HG03520 (cell line): ENCODE results near the gene ADM5.

Source experiments
- ATAC-seq: cut with Tn5 transposase; IDR thresholded peaks from one replicate; pipeline ENCODE4 v1.9.1; 2021; ENCODE audit warnings: mild to moderate bottlenecking, moderate library complexity; ENCODE audit not compliant: unreplicated experiment

The ADM5 gene

DNA sequence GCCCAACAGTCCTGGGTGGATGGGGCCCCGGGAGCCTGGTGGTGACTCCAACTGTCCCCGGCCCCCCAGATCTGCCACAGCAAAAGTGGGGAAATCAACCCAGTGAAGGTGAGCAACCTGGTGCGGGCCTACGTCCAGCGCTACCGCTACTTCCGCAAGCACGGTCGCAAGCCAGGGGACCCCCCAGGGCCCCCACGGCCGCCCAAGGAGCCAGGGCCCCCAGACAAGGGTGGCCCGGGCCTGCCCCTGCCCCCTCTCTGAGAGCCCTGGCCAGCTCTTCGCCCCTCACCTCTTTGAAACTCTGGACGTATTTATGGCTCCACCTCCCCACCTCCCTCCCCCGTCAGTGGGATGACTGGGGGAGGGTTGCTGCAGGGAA, 31.3 kb upstream of the ADM5 start:
- ATAC-seq: no peak

DNA sequence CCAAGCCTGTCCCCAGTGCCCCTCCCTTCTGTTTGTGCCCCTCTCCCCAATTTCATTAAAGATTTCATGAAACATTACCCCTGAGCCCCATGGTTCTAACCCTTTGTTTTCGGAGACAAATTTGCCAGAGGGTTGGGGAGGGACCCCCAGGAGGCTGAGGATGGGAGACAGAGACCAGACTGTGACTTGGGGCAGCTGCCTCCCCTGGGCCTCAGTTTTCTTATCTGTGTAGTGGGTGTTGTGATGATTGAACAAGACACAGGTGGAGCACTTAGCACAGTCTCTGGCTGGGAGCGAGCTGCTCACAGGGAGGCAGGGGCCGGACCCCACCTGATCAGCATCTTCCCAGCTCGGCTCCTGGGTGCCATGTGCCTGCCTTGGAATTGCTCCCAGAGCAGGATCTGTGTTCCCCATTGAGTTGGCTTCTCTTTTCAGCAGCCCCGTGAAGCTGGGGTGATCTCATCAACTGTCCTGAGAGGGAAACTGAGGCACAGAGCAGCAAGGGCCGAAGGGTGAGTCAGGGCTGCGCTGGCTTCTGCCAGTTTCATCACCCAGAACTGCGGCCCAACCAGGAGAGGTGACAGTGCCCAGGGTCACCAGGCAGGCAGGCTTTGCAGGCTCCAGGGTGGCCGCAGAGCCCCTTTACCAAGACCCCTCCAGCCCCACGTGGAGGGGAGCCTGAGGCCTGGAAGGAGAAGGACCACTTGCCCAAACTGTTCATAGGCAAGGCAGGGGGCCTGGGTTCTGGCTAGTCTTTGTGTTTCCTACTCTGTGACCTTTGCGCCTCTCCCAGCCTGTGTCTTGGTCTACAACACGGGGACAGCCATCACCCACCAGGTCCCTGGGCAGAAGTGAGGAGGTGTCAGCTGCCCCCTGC, 30.6 kb upstream of the ADM5 start:
- no peak for ATAC-seq

DNA sequence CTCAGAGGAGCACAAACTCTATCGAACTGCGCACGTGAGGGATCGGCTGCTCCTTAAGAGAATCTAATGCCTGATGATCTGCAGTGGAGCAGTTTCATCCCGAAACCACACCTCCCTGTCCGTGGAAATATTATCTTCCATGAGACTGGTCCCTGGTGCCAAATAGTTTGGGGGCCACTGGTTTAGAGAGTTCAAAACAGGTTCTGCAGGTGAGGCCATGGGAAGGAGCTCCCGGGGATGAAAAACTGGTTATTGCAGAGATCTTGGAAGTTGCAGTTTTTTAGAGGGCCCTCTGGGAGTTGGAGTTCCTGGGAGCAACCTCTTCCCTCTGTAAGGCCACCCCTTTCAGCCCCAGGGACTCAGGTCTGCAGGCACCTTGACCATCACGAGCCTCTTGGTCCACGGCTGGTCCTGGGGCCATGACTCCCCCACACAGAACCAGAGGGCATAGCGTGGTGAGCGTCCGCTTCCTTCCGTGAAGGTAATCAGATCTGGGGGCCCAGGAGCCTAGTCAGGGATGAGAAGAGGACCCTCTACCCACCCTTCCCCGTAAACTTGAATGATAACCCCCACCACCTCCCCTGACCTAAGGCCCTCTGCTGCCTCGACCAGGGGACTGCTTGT, 28.9 kb upstream of the ADM5 start:
- no peak for ATAC-seq

DNA sequence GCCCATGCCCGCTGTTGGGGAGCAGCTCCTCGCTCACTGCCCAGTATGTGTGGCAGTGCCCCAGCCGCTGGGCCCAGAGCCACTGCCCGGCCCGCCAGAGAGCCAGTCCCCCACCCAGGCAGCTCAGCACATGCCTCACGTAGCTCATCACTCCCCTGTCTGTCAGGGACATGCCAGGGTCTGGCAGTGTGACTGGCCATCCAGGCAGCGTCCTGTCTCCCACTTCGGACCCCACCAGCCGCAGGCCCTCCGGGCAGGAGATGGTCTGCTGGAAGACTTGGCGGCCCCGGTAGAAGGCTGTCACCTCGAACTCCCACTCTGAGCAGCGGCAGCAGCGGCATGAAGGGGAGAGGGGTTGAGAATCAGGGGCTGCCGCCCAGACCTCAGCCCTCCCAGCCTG, 27.4 kb upstream of the ADM5 start:
- no peak for ATAC-seq

DNA sequence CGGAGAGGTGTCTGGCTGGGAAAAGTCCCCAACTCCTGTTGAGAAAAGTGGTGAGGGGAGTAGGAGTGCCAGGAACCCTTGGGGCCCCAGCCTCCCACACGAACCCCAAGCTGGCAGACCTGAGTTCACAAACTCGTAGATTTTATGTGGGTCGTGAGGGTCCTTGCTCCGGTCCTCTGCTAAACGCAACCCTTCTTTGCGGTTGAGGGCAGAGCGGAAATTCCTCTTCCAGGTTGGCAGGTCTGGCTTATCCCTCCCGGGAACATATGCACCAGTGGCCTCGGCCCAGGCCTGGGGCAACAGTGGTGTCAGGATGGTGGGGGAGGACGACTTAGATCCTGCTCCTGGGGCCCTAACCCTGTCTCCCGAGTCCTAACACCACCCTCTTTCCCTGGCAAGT, 26.2 kb upstream of the ADM5 start:
- ATAC-seq: no peak

DNA sequence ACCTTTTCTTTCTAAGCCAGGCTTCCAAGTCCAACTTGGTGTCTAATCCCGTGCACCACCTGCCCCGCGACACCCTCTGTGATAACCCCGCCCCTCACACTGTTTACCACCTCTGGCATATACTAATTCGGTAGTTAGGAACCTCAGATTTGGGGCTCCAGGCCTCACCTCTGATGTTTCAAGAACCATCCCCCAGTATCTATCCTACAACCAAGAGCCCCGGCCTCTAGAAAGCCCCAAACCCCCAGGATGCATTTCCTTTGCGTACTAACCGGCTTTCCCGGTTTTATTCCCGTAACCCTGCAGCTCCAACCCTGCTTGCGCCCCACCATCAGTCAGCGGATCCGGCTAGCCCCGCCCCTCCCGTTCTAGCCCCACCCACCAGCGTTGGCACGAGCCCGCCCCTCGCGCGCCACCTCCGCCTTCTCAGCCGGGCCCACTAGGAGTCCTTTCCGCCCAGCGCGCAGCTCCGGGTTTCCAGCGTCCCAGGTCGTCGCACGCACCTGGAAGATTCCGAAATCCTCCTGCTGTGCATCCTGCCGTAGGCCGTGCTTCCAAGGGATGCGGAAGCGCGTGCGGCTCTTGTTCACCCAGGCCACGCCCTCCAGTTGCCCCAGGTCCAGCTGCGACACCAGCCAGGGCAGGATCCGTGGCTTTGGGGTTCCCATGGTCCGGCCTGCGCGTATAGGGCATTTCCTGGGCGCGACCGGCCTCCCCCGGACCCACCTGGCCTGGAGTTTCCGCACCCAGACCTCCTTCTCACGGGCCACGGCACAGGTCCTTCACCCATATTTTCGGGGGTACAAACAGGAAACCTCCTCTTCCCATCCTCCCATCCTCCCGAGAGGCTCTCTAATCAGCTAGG, 25.0 kb upstream of the ADM5 start:
- ATAC-seq: no peak

DNA sequence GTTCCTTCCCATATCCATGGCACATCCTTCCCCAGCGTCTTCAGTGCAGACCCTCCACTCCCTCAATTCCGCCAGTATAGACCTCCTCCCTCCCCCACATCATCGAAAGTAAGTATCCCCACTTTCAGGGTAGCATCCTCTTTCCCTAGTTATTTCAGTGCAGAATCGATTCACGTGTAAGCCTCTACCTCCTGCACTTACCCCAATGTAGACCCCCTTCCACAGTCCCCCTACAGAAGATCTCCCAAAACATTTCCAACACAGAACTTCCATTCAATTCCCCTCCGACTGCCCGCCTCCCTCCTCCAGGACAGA, 24.4 kb upstream of the ADM5 start:
- ATAC-seq: no peak

DNA sequence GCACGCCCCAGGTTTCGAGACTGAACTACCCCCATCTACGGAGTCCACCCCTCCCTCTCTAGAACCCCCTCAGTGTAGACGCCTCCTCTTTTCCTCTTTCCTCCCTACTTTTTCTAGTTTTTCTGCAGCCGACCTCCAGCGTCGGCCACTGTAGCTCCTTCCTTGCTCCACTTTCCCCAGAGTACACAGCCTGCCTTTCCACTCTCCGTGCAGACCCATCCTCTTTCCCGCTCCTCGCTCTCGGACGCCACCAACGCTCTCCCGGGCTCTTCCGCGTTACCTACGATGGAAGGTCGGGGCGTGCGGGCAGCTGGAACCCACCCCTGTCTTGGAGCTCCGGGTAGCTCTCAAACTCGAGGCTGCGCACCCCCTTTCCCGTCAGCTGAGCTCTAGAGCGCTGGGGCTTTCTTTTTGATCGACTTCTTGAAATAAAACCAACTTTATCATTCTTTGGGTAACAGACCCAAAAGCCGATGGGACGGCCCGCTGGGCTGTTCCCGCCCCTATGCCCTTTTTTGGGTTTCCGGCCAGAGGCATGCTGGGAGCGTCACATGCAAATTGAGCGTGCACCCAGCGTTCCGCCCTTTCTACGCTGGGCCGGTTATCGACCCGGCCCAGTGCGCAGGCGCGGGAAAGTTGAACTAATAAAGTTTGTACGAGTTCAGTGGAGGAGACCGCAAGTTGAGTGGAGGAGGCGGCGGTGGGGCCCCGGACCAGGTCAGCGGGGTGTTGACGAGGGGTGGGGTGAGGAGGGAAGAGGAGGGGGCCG, 23.9 kb upstream of the ADM5 start, which contains the start of the genes BCL2L12 and IRF3:
Gene BCL2L12, plus strand, starts transcription at position 583 of the 769 bp plus-strand sequence. CDS start 760 bp downstream, outside the sequence.
Gene IRF3, minus strand, starts transcription at position 507 of the 769 bp plus-strand sequence. CDS start 1,019 bp downstream, outside the sequence.
- ATAC-seq: peak; percentile 87

DNA sequence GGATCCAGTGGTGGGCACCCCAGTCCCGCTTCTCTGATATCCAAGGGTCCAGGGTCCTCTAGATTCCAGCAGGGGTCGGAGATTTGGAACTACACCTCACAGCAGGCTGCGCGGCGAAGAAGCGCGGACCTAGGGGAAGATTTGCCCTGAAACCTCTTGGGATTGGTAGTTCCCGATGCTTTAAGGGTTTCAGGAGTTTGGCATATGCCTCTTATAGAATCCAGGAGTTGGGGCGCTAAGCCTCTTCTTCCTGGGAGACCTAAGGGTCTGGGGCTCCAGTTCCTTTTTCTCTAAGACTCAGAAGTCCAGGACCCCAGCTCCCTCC, 23.3 kb upstream of the ADM5 start:
- ATAC-seq: no peak

DNA sequence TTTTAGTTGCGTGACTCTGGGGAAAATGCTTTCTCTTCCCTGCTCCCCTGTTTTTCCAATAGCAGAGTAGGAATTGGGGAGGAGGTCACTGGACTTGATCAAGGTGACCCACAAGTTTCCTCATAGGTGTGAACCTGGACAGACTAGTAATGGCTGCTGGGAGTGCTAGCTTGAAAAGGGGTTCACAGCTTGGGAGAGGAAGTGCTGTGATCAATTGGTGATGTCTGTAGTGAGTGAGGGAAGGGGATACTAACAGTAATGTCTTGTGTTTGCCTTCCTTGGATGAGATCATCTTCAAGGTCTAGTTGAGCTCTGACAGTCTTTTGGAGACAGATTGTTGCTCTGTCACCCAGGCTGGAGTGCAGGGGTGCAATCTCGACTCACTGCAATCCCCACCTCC, 21.9 kb upstream of the ADM5 start:
- ATAC-seq: no peak

DNA sequence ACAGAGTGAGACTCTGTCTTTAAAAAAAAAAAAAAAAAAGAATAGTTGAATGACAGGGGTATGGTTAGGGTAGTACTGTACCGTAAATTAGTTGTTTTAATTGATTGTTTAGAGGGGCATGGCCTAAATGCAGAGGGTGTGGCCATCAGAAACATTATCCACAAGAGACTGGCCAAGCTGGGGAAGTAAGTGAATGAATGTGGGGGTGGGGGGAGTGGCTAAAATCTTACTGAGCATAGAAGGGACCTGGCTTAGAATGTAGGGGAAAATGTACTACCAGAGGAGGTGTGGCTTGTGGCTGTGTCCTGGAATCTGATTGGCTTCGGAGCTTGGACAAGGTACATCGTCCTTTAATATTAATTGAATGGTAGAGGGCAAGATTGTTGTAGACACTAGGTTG, 19.9 kb upstream of the ADM5 start:
- ATAC-seq: no peak

DNA sequence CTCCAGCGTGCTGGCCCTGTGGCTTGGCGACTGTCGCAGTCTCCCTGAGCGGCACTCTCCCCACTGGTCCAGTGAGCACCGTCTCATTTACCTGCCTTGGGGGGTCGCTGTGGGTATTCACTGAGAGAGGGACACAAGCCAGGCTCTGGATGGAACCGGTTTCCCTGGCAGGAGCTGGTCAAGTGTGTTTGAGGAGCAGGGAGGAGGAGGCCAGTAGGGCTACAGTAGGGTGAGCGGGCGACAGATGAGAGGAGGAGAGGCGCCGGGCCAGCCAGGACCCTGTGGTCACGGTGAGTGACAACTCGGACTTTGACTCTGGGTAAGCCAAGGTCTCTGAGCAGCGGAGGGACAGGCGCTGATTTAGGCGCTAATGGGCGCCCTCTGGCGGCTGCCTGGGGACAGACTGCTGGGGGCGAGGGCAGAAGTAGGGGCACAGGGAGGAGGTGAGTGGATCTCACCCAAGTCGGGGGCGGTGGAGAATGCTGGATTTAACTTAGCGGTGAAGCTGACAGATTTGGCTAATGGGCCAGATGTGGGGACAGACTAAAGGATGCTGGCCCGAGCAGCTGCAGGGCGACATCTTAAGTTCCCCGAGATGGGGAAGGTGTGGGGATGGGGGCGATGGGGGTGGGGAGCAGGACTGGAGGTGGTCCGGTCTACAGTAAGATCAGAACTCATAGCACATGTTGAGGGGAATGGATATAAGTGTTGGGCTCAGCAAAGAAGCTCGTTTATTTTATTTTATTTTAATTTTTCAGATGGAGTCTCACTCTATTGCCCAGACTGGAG, 17.1 kb upstream of the ADM5 start:
- no peak for ATAC-seq

DNA sequence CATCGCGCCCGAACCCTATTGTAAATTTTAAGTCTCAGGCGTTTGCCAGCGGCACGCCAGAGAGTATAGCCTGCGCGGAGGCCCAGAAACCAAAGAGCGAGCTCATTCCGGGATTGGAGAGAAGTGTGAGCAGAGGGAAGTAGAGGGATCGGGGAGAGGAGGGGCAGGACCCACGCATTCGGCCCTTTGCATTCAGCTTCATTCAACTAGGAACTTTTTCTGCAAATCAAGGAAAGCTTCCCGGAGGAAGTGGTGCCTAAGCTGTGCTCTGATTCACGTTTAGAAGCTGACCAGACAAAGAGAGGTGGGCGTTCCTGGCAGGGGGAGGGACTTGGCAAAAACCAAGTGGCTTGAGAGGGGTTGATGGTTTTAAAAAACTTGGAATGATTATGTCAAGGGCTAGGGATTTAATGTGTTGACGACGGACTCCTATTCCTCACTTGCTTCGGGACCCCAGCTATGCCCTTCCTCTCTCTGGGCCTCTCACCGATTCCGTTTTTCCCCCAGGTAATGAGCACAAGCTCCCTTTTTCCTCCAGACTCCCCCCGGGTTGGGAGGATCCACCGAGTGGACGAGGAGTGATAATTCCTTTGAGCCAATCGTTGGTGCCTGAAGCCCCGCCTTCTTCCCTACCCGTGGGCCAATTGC, 13.1 kb upstream of the ADM5 start:
- peak; percentile 17 for ATAC-seq

DNA sequence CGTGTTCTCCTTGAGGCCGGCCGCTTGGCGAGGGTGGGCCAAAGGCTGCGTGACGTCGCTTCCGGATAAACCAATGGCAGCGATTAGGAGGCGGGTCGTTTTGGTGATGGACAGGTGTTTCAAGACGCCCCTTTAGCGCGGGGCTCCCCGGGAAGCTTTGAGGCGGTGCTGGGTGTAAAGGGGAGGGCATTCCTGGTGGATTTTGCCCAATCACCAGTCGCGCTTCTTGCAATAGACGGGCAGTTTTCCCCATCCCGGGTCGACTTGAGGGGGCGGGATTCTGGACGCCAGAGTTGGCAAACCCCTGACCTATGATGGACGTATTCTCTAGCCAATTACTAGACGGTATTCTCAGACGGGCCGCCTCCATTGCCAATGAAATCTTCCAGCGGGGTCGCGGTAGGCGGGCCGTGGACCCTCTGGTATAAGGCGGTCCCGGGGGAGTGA, 12.6 kb upstream of the ADM5 start:
- ATAC-seq: peak; percentile 62

DNA sequence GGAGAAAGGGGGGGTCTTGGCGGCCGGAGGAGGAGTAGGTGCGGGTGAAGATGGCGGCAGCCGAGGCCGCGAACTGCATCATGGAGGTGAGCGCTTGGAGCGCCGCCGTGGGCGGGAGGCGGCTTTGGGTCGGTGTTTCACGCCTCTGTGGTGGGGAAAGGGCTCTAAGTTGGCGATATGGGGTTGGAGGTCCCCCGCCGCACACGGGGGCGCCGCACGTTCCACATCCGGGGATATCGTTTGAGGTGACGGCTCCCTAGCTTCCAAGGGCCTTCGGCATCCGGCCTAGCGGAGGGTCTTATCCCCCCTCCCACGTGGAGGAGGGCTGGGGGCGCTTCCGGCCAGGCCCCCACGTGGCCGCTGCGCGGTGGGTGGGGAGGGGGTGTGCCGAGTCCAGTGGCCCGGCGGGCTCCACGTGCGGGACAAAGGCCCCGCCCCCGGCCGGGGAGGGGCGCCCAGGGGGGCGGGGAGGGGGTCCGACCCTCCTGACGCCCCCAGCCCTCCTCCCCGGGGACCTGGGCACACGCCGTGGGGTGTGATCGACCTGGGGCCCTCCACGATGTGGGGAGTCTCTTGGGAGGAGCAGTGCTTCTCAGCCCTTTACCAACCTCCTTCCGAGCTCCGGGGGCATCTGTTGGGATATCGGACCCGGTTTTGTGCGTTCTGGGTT, 12.0 kb upstream of the ADM5 start, which contains the start of gene PRMT1:
Gene PRMT1, plus strand, starts transcription at position 41 of the 670 bp plus-strand sequence. Its CDS starts 10 bp downstream, at position 51.
- ATAC-seq: no peak

DNA sequence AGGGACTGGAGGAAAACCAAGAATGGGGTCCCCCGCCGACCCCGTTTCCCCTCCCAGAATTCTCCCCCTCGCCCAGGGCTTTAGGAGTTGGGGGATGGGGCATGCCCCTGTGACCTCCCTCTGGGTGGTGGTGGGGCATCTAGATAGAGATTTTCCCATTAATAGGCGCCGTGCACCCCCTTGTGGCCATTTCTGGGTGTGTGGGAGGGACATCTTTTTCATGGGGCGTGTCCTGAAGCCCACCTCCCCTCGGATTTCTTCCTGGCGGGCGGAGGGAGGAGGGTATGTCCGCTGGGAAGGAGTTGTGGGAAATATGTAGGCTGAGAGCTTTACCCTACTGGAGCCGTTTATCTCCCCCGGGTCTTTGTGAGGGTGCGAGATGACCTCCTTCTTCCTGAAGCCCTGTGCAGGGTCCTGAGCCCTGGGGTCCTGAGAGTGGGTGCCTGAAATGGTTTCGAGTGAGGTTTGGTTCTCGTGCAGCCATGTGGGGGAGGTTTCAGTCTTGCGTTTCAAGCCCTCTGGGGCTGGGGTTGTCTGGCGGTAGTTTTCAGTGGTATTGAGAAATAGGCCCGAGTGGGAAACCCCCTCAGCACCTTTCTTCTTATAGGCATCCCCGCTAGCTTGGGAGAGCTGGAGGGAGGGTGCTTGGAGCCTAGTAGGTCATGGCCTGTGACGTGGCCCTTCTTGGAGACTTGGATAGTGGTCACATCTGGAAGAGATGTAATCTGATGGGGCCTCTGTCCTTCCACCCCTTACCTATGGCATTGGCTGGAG, 11.3 kb upstream of the ADM5 start:
- no peak for ATAC-seq

DNA sequence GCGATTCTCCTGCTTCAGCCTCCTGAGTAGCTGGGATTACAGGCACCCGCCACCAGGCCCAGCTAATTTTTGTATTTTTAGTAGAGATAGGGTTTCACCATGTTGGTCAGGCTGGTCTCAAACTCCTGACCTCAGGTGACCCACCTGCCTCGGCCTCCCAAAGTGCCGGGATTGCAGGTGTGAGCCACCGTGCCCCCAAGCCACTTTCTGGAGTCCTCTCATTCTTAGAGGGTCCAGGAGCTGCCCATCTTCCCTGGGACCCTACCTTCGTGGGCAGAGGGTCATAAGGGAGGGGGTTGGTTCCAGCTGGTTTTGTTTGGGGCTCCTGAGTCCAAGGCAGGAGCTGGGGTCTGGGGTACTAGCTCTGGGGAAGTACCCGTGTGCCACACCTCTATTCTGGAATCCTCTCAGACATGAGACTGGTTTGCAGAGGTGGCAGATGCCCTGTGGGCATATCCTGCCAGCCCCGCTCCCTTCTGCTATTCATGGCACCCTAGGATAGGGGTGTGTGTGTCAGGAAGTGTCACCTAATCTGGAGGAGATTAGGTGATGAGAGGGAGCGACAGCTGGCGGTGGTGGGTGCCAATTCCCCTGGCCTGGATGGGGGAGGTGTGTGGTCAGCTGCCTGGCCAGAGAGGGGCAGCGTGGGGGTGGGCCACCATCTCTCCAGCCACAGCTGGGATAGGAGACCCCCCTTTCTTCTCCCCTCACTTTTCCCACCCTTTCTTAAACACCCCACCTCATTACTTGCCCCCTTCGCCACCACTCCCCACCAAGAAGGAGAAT, 10.2 kb upstream of the ADM5 start:
- no peak for ATAC-seq
